Adrenal gland (tissue), 5 donors: ENCODE results near the gene DZIP1L.

Experiments
- CTCF ChIP-seq, 6 experiments: fragments of 450-650 bp in 4 of 6; fragments of 200-600 bp in 2 of 6; sonication (generic) in 1 of 6; IDR thresholded peaks; 1 replicate in 5 of 6; 2 replicates in 1 of 6; pipeline versions ENCODE4 v1.5.1 to v1.8.0; 2016 to 2021; ENCODE audit warnings: antibody characterized with exemption in 6 of 6, mild to moderate bottlenecking in 2 of 6, moderate library complexity in 1 of 6
- POLR2A ChIP-seq, 2 donors: fragments of 450-650 bp; IDR thresholded peaks; one replicate each; pipeline ENCODE4 v1.6.1; 2017; ENCODE audit warnings: antibody characterized with exemption in 2 of 2, mild to moderate bottlenecking in 2 of 2, moderate library complexity in 1 of 2
- donor health status: DM: no; HTN: no; CAD: no.

GRCh38 chr3:138019281-138020069, 95.9 kb downstream of the DZIP1L start:
- TF ChIP-seq POLR2A (IDR thresholded peaks at IDR 0.05) (no peak), CTCF (IDR thresholded peaks at IDR 0.05) (no peak)
